SH-SY5Y (cell line): Measurements from ENCODE around the gene SNAI1.

Experiments used
- GATA2 ChIP-seq: IDR thresholded peaks from 2 replicates; pipeline ENCODE4 v1.6.1; 2011; ENCODE audit warnings: mild to moderate bottlenecking, low read depth, low read length
- GATA3 ChIP-seq: IDR thresholded peaks from 2 replicates; pipeline ENCODE4 v1.6.1; 2011; ENCODE audit warnings: low read depth, mild to moderate bottlenecking, low read length, moderate library complexity

GRCh38 chr20:49956689-49957088 lies 26.1 kb upstream of the SNAI1 start:
- TF ChIP-seq GATA3 = no peak
- no peak for TF ChIP-seq GATA2
